HG03095 (cell line): ENCODE measurements around the gene SYNE1.

Experiments
- ATAC-seq: cut with Tn5 transposase; IDR thresholded peaks from one replicate; pipeline ENCODE4 v1.9.1; 2021; ENCODE audit warnings: moderate library complexity; ENCODE audit not compliant: unreplicated experiment

The SYNE1 gene

GRCh38 chr6:152296648-152297376 is 340.4 kb downstream of the SYNE1 start:
- ATAC-seq, result no peak

GRCh38 chr6:152295920-152296319 is 341.2 kb downstream of the SYNE1 start:
- ATAC-seq, result no peak

GRCh38 chr6:152295346-152295745 is 341.8 kb downstream of the SYNE1 start:
- no peak for ATAC-seq

- no peak for ATAC-seq
Observed at GRCh38 chr6:152293404-152293803, 343.8 kb downstream of the SYNE1 start.

GRCh38 chr6:152292555-152292954 is 344.6 kb downstream of the SYNE1 start:
- ATAC-seq, result no peak

GRCh38 chr6:152290693-152291092 is 346.5 kb downstream of the SYNE1 start:
- ATAC-seq, result no peak

- no peak for ATAC-seq
Observed at GRCh38 chr6:152277826-152278329, 359.3 kb downstream of the SYNE1 start.

GRCh38 chr6:152273638-152274037 is 363.5 kb downstream of the SYNE1 start:
- ATAC-seq, result no peak

- no peak for ATAC-seq
Observed at GRCh38 chr6:152273002-152273401, 364.2 kb downstream of the SYNE1 start.

GRCh38 chr6:152272486-152272885 is 364.7 kb downstream of the SYNE1 start:
- ATAC-seq, result no peak

- ATAC-seq, result peak; percentile 65
Observed at GRCh38 chr6:152271776-152272464, 365.2 kb downstream of the SYNE1 start.

GRCh38 chr6:152270301-152270925 is 366.7 kb downstream of the SYNE1 start:
- no peak for ATAC-seq

- ATAC-seq, result no peak
Observed at GRCh38 chr6:152268846-152269442, 368.2 kb downstream of the SYNE1 start.

- ATAC-seq, result no peak
Observed at GRCh38 chr6:152267967-152268845, 369.0 kb downstream of the SYNE1 start.

GRCh38 chr6:152265651-152266050 is 371.5 kb downstream of the SYNE1 start:
- no peak for ATAC-seq

GRCh38 chr6:152263582-152263981 is 373.6 kb downstream of the SYNE1 start:
- no peak for ATAC-seq

- ATAC-seq, result no peak
Observed at GRCh38 chr6:152261179-152261578, 376.0 kb downstream of the SYNE1 start.

GRCh38 chr6:152259234-152259633 is 377.9 kb downstream of the SYNE1 start:
- no peak for ATAC-seq

GRCh38 chr6:152257581-152257980 is 379.6 kb downstream of the SYNE1 start:
- ATAC-seq, result no peak

- no peak for ATAC-seq
Observed at GRCh38 chr6:152250127-152250526, 387.0 kb downstream of the SYNE1 start.
